Testis (tissue), 2 donors: Measurements from ENCODE around the gene RFX8.

Experiments used
- CTCF ChIP-seq, 3 experiments: fragments of 450-650 bp in 2 of 3; fragments of 200-600 bp in 1 of 3; sonication (generic) in 1 of 3; IDR thresholded peaks; one replicate each; pipeline ENCODE4 v1.5.1; 2016 to 2019; ENCODE audit warnings: antibody characterized with exemption in 3 of 3, mild to moderate bottlenecking in 2 of 3, moderate library complexity in 1 of 3
- POLR2A ChIP-seq: fragments of 450-650 bp; IDR thresholded peaks from one replicate; pipeline ENCODE4 v1.6.1; 2017; ENCODE audit warnings: antibody characterized with exemption, mild to moderate bottlenecking, moderate library complexity

- TF ChIP-seq CTCF (IDR thresholded peaks at IDR 0.05), result no peak
- no peak for TF ChIP-seq POLR2A
Observed at GRCh38 chr2:101374821-101375561, 99.9 kb downstream of the RFX8 start.
